A549 (cell line): ENCODE measurements around the gene MARCHF10. TPM values are rescaled to one million over a fixed set of nuclear protein-coding genes. Genes with fewer than 3 reads are reported as not detected.

Experiments
- ATAC-seq, 2 experiments: fragments of 200-7000 bp in 1 of 2; fragments of >200 bp in 1 of 2; cut with Nextera tagmentation in 1 of 2; cut with Tn5 transposase in 1 of 2; 3 replicates each; pipeline versions ENCODE4 v1.8.0 to v1.9.1; 2018 to 2020; ENCODE audit warnings: mild to moderate bottlenecking in 1 of 2, moderate library complexity in 1 of 2
- CTCF ChIA-PET: fragments of 300-600 bp; sonication (Branson Sonifier 250); formaldehyde crosslinking; extraction: SDS; loops from one replicate; lab custom pipeline; 2021; ENCODE audit warnings: antibody characterized with exemption, inconsistent platforms; lab: Yijun Ruan, JAX
- POLR2A ChIA-PET: fragments of 350-600 bp; formaldehyde crosslinking; extraction: SDS; loops from one replicate; lab custom pipeline; 2021; ENCODE audit warnings: antibody characterized with exemption, inconsistent platforms; lab: Yijun Ruan, JAX
- DNase-seq, 2 experiments: peaks; one replicate each; pipeline versions ENCODE4 v3.0.0 to v3.0.0-alpha.2; 2011 to 2016; ENCODE audit warnings: low read depth in 1 of 2, low spot score in 1 of 2
- FAIRE-seq: peaks from 2 replicates; lab custom pipeline; 2011; peaks lifted over from hg19 to GRCh38; lab: Jason Lieb, UNC
- H3K27ac ChIP-seq, 2 experiments: fragments of >200 bp; sonication (Bioruptor Twin); formaldehyde crosslinking; 3 replicates each; pipeline ENCODE4 v1.5.1; 2016 to 2017
- H3K4me1 ChIP-seq: fragments of >200 bp; sonication (Bioruptor Twin); formaldehyde crosslinking; 3 replicates; pipeline ENCODE4 v1.6.1; 2016
- H3K4me2 ChIP-seq: fragments of >200 bp; sonication (Bioruptor Twin); formaldehyde crosslinking; 3 replicates; pipeline ENCODE4 v1.6.1; 2016
- H3K4me3 ChIP-seq: fragments of >200 bp; sonication (Bioruptor Twin); formaldehyde crosslinking; 3 replicates; pipeline ENCODE4 v1.5.1; 2016
- H3K9me3 ChIP-seq: fragments of >200 bp; sonication (Bioruptor Twin); formaldehyde crosslinking; 3 replicates; pipeline ENCODE4 v1.6.1; 2016
- ATOH8 ChIP-seq: fragments of 250-450 bp; sonication (Bioruptor Pico); IDR thresholded peaks from 2 replicates; pipeline ENCODE4 v1.5.0; 2020; ENCODE audit warnings: low read depth, mild to moderate bottlenecking, moderate library complexity
- BHLHE40 ChIP-seq: IDR thresholded peaks from 2 replicates; pipeline ENCODE4 v1.6.1; 2012; ENCODE audit warnings: low read depth, low read length, inconsistent platforms
- CHD2 ChIP-seq: fragments of 150-350 bp; IDR thresholded peaks from 2 replicates; pipeline ENCODE4 v1.6.1; 2014; ENCODE audit warnings: low read length; ENCODE audit not compliant: partially characterized antibody
- CHD4 ChIP-seq: fragments of 200-600 bp; sonication (generic); IDR thresholded peaks from 2 replicates; pipeline ENCODE4 v1.6.1; 2016; ENCODE audit warnings: antibody characterized with exemption, mild to moderate bottlenecking, borderline replicate concordance
- EHF ChIP-seq: fragments of 250-450 bp; sonication (Bioruptor Pico); IDR thresholded peaks from 2 replicates; pipeline ENCODE4 v1.5.0; 2020; ENCODE audit warnings: mild to moderate bottlenecking
- EHMT2 ChIP-seq: fragments of 200-600 bp; sonication (generic); IDR thresholded peaks from 2 replicates; pipeline ENCODE4 v1.6.1; 2016; ENCODE audit warnings: antibody characterized with exemption, low read depth, mild to moderate bottlenecking, moderate library complexity
- EP300 ChIP-seq, 2 experiments: fragments of >200 bp; sonication (Bioruptor Twin); formaldehyde crosslinking; IDR thresholded peaks; 2 replicates in 1 of 2; 3 replicates in 1 of 2; pipeline ENCODE4 v1.6.1; 2016 to 2017
- FOSL2 ChIP-seq, 2 experiments: fragments of 450-650 bp in 1 of 2; fragments of >200 bp in 1 of 2; sonication (Bioruptor Twin) in 1 of 2; formaldehyde crosslinking; IDR thresholded peaks; 2 replicates each; pipeline versions ENCODE4 v1.5.0 to v1.6.1; 2016 to 2020; ENCODE audit warnings: mild to moderate bottlenecking in 1 of 2, moderate library complexity in 1 of 2
- FOXS1 ChIP-seq: fragments of 250-450 bp; sonication (Bioruptor Pico); IDR thresholded peaks from 2 replicates; pipeline ENCODE4 v1.5.0; 2020; ENCODE audit warnings: mild to moderate bottlenecking, moderate library complexity
- GATA3 ChIP-seq: IDR thresholded peaks from 2 replicates; pipeline ENCODE4 v1.6.1; 2012; ENCODE audit warnings: borderline replicate concordance
- HMGXB4 ChIP-seq: fragments of 250-450 bp; sonication (Bioruptor Pico); IDR thresholded peaks from 2 replicates; pipeline ENCODE4 v1.5.0; 2021; ENCODE audit warnings: mild to moderate bottlenecking, moderate library complexity, borderline replicate concordance
- HOXB5 ChIP-seq: fragments of 250-450 bp; sonication (Bioruptor Pico); IDR thresholded peaks from 2 replicates; pipeline ENCODE4 v1.5.0; 2020; ENCODE audit warnings: mild to moderate bottlenecking, moderate library complexity
- JUNB ChIP-seq: fragments of >200 bp; sonication (Bioruptor Twin); formaldehyde crosslinking; IDR thresholded peaks from 2 replicates; pipeline ENCODE4 v1.6.1; 2016
- KDM1A ChIP-seq: fragments of 200-600 bp; sonication (generic); IDR thresholded peaks from 2 replicates; pipeline ENCODE4 v1.6.1; 2016; ENCODE audit warnings: low read depth, mild to moderate bottlenecking
- MAFK ChIP-seq: fragments of 450-650 bp; IDR thresholded peaks from 2 replicates; pipeline ENCODE4 v1.6.1; 2014; ENCODE audit not compliant: partially characterized antibody
- MYC ChIP-seq: IDR thresholded peaks from 2 replicates; pipeline ENCODE4 v1.6.1; 2012; ENCODE audit warnings: mild to moderate bottlenecking, inconsistent platforms, low read length, improper control_type of control experiment, borderline replicate concordance
- NR3C1 ChIP-seq: fragments of >200 bp; sonication (Bioruptor Twin); formaldehyde crosslinking; IDR thresholded peaks from 3 replicates; pipeline ENCODE4 v1.6.1; 2017
- PHF8 ChIP-seq: fragments of 200-600 bp; sonication (generic); IDR thresholded peaks from 2 replicates; pipeline ENCODE4 v1.6.1; 2016; ENCODE audit warnings: low read depth, mild to moderate bottlenecking, antibody characterized with exemption, moderate library complexity, borderline replicate concordance
- RCOR1 ChIP-seq: fragments of 150-350 bp; IDR thresholded peaks from 2 replicates; pipeline ENCODE4 v1.6.1; 2014; ENCODE audit warnings: antibody characterized with exemption, low read length, low read depth
- TFCP2L1 ChIP-seq: fragments of 250-450 bp; sonication (Bioruptor Pico); IDR thresholded peaks from 2 replicates; pipeline ENCODE4 v1.5.0; 2021; ENCODE audit warnings: mild to moderate bottlenecking
- USF2 ChIP-seq: fragments of 450-650 bp; IDR thresholded peaks from 2 replicates; pipeline ENCODE4 v1.6.1; 2014; ENCODE audit warnings: antibody characterized with exemption
- ZFP36 ChIP-seq: fragments of 450-650 bp; IDR thresholded peaks from 2 replicates; pipeline ENCODE4 v1.6.1; 2014; ENCODE audit warnings: borderline replicate concordance; ENCODE audit not compliant: partially characterized antibody
- ZNF302 ChIP-seq: fragments of 250-450 bp; sonication (Bioruptor Pico); IDR thresholded peaks from 2 replicates; pipeline ENCODE4 v1.9.0; 2021; ENCODE audit warnings: inconsistent platforms, mild to moderate bottlenecking, moderate library complexity
- WGBS: methylation state at CpG from one replicate; pipeline ENCODE4 v1.1.6; 2017; ENCODE audit errors: missing lambda C conversion rate; 5-methylcytosine and 5-hydroxymethylcytosine counted together
- polyA plus RNA-seq, 4 experiments: library from polyadenylated mRNA; depleted of rRNA in 3 of 4; stranded (reverse); fragments of >200 nt; fragmentation: RNase III in 1 of 4; extraction: RNeasy Plus Mini Kit Qiagen cat#74134 plus additional on column Dnase treatment in 1 of 4; gene quantifications; 2 replicates in 3 of 4; 3 replicates in 1 of 4; pipeline ENCODE4 v1.2.3, GENCODE V29; 2011 to 2017
- TF ChIP-seq, protein P1 (sequence below): IDR thresholded peaks from 2 replicates; pipeline ENCODE4 v1.6.1; 2012
- TF ChIP-seq, protein P2 (sequence below): IDR thresholded peaks from 2 replicates; pipeline ENCODE4 v1.6.1; 2012
- TF ChIP-seq, protein P3 (sequence below): IDR thresholded peaks from 2 replicates; pipeline ENCODE4 v1.6.1; 2012; ENCODE audit warnings: low read depth, borderline replicate concordance

MARCHF10 gene
- polyA plus RNA-seq, 2 of the 4 experiments (the other 2 are of a cell fraction): 0.43 to 0.57 TPM

DNA sequence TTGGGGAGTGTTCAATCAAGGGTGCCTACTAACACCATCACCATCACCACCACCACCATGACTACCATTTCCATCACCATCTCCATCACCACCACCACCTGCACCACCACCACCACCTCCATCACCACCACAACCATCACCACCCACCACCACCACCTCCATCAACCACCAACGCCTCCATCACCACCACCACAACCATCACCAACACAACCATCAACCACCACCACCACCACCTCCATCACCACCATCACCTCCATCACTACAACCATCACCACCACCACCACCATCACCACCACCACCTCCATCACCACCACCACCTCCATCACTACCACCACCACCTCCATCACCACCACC lies 15.7 kb downstream of the MARCHF10 start:
- no peaks in the 10 kb centered on the region for H3K9me3 ChIP-seq
- peak overlapping the region; percentile 79 for H3K4me2 ChIP-seq
- CTCF ChIA-PET: interaction anchor here (1.0 to 1.2 kb wide), 4 partner anchors 17 to 176 kb away, joined by 3 to 5 read pairs (median 4); no protein-coding TSS in a partner anchor
- no peak overlapping the region for H3K4me3 ChIP-seq
- FAIRE-seq (no peak), ATAC-seq (no peak), DNase-seq (no peak)
- TF ChIP-seq EHMT2: peak; percentile 71
- TF ChIP-seq ATOH8 (CRISPR knock-in tag): no peak
- peaks cover 38% of the 10 kb centered on the region for H3K4me1 ChIP-seq
- H3K27ac ChIP-seq: peak overlapping the region; percentile 88 to 92
- POLR2A ChIA-PET: interaction anchor here (0.6 to 2.4 kb wide), 9 partner anchors 8 to 176 kb away, joined by 3 to 17 read pairs (median 7); partner anchors contain the start of gene TANC2
- WGBS: 83% methylated on average over 1 of the region's 1 CpG

GRCh38 chr17:62791767-62792446 lies 16.2 kb downstream of the MARCHF10 start:
- WGBS: 5% methylated on average over 12 of the region's 12 CpGs
- DNase-seq: peak; percentile 87 to 98
- ChIA-PET CTCF (interaction anchor here (1.0 to 1.7 kb wide), 10 partner anchors 8 to 179 kb away, joined by 3 to 8 read pairs (median 4); no protein-coding TSS in a partner anchor), POLR2A (interaction anchor here (0.6 to 2.4 kb wide), 11 partner anchors 8 to 325 kb away, joined by 3 to 17 read pairs (median 4); partner anchors contain the start of gene TANC2)
- Histone ChIP-seq H3K4me2 (peak overlapping the region; percentile 79), H3K27ac (peak overlapping the region; percentile 88 to 92), H3K4me3 (peak overlapping the region; percentile 15; the same call in 1 of the 3 replicates), H3K4me1 (peaks cover 42% of the 10 kb centered on the region), H3K9me3 (no peaks in the 10 kb centered on the region)
- peak; percentile 85 to 87 for ATAC-seq
- FAIRE-seq: peak; percentile 100
- TF ChIP-seq MAFK (peak; percentile 88), GATA3 (peak; percentile 98), FOXS1 (peak; percentile 96), HOXB5 (CRISPR knock-in tag) (peak; percentile 91), CHD4 (no peak), NR3C1 (peak; percentile 94; the same call in 1 of the 3 replicates), TFCP2L1 (CRISPR knock-in tag) (peak; percentile 31; the same call in 1 of the 2 replicates), CHD2 (peak; percentile 50), KDM1A (no peak), RCOR1 (no peak), MYC (peak; percentile 34; the same call in 1 of the 2 replicates), ZNF302 (CRISPR knock-in tag) (no peak), BHLHE40 (peak; percentile 61; the same call in 1 of the 2 replicates), EP300 (IDR thresholded peaks at IDR 0.05) (peak; percentile 97 to 98), ATOH8 (CRISPR knock-in tag) (peak; percentile 87), EHMT2 (no peak), FOSL2 (IDR thresholded peaks at IDR 0.05) (peak; percentile 98), FOSL2 (CRISPR knock-in tag; IDR thresholded peaks at IDR 0.05) (peak; percentile 100), JUNB (peak; percentile 99), EHF (peak; percentile 72; the same call in 1 of the 2 replicates), USF2 (peak; percentile 68), ZFP36 (no peak), PHF8 (no peak), HMGXB4 (no peak)
- TF ChIP-seq, protein P1, sequence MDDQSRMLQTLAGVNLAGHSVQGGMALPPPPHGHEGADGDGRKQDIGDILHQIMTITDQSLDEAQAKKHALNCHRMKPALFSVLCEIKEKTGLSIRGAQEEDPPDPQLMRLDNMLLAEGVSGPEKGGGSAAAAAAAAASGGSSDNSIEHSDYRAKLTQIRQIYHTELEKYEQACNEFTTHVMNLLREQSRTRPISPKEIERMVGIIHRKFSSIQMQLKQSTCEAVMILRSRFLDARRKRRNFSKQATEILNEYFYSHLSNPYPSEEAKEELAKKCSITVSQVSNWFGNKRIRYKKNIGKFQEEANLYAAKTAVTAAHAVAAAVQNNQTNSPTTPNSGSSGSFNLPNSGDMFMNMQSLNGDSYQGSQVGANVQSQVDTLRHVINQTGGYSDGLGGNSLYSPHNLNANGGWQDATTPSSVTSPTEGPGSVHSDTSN: no peak; the same call in 1 of the 2 replicates
- TF ChIP-seq, protein P2, sequence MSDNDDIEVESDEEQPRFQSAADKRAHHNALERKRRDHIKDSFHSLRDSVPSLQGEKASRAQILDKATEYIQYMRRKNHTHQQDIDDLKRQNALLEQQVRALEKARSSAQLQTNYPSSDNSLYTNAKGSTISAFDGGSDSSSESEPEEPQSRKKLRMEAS: peak; percentile 92
- TF ChIP-seq, protein P3, sequence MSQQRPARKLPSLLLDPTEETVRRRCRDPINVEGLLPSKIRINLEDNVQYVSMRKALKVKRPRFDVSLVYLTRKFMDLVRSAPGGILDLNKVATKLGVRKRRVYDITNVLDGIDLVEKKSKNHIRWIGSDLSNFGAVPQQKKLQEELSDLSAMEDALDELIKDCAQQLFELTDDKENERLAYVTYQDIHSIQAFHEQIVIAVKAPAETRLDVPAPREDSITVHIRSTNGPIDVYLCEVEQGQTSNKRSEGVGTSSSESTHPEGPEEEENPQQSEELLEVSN: peak; percentile 49; the same call in 1 of the 2 replicates
